Ovary (tissue), 3 donors: ENCODE results near the gene TSPAN31.

Experiments used
- EP300 ChIP-seq: sonication (generic); formaldehyde crosslinking; IDR thresholded peaks from one replicate; pipeline ENCODE4 v1.6.1; 2017; ENCODE audit warnings: antibody characterized with exemption
- POLR2A ChIP-seq: fragments of 450-650 bp; IDR thresholded peaks from one replicate; pipeline ENCODE4 v1.6.1; 2017; ENCODE audit warnings: antibody characterized with exemption, mild to moderate bottlenecking, moderate library complexity
- TF ChIP-seq, protein P1 (sequence below), 3 donors: fragments of 450-650 bp in 2 of 3; fragments of 200-600 bp in 1 of 3; IDR thresholded peaks; one replicate each; pipeline versions ENCODE4 v1.5.1 to v1.8.0; 2016 to 2022; ENCODE audit warnings: antibody characterized with exemption in 3 of 3, mild to moderate bottlenecking in 1 of 3
- donor health status: DM: no; HTN: no; CAD: no.

DNA sequence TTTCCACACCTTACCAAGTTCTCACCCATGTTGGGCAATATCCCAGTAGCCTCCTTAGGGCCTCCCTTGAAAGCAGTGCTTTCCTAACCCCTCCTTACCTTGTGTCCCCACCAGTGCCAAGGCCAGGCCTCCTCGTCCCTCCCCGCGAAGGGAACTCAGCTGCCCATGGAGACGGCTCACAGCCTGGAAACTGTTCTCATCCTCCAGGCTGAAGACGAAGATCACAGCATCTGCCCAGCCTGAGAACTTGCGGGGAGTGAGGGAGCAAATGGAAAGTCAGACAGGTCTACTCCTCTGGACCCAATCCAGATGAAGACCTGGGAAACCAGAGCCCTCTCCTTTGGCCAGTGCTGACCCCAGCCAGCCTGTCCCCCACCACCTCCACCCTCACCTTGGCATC is 10.9 kb upstream of the TSPAN31 start:
- TF ChIP-seq, protein P1, sequence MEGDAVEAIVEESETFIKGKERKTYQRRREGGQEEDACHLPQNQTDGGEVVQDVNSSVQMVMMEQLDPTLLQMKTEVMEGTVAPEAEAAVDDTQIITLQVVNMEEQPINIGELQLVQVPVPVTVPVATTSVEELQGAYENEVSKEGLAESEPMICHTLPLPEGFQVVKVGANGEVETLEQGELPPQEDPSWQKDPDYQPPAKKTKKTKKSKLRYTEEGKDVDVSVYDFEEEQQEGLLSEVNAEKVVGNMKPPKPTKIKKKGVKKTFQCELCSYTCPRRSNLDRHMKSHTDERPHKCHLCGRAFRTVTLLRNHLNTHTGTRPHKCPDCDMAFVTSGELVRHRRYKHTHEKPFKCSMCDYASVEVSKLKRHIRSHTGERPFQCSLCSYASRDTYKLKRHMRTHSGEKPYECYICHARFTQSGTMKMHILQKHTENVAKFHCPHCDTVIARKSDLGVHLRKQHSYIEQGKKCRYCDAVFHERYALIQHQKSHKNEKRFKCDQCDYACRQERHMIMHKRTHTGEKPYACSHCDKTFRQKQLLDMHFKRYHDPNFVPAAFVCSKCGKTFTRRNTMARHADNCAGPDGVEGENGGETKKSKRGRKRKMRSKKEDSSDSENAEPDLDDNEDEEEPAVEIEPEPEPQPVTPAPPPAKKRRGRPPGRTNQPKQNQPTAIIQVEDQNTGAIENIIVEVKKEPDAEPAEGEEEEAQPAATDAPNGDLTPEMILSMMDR (IDR thresholded peaks at IDR 0.05), result no peak
- TF ChIP-seq POLR2A, result no peak
- no peak for TF ChIP-seq EP300
